GM18505 (cell line): ENCODE data around the gene HTR2C.
A peak's percentile ranks its signal among the peaks of the same experiment; 100 is the strongest.
"Not testable (repeated sequence)": the region's sequence is repeated elsewhere in the genome, so short reads cannot be mapped to it uniquely, and the experiment has no call there.

Source experiments
- ATAC-seq: cut with Tn5 transposase; IDR thresholded peaks from one replicate; pipeline ENCODE4 v1.9.1; 2021; ENCODE audit not compliant: unreplicated experiment
- POLR2A ChIP-seq: IDR thresholded peaks from 4 replicates; pipeline ENCODE4 v1.6.1; 2011; ENCODE audit warnings: borderline replicate concordance; ENCODE audit not compliant: insufficient read depth, insufficient read length; ENCODE audit errors: extremely low read depth

Gene HTR2C

DNA sequence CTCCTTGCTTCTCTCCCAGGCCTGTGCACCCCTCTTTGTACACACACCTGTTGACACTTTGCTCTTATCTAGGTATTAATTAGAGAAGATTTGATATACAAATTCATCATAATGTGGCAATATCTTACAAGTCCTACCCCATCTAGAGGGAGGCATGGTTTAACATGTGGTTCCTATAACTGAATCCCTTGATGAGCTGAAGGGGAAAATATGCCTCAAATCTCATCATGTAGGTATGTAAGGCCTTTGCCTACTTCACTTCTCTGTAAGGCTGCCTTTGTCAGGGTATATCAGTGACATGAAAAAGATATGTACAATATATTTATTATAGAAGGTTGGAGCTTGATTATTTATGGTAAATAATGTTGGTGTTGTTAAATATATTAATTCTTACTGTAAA is 31.9 kb downstream of the HTR2C start:
- no peak for TF ChIP-seq POLR2A
- no peak for ATAC-seq

DNA sequence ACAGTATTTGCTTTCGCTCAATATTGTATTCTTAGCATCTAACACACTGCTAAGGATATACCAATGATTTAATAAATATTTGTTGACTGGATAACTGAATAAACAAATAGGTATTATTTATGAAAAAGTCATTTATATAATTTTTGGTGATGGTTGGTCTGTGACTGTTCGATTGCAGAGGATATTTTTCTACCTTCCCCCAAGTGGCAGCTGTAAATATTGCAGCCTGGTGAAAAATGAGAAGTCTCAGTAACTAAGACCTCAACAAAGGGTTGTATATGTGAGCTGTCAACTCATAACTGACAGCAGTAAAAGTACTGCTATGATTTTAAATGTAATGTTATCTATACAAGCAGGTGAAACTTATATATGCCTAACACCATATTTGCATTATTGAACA is 36.0 kb downstream of the HTR2C start:
- TF ChIP-seq POLR2A, result no peak
- no peak for ATAC-seq

DNA sequence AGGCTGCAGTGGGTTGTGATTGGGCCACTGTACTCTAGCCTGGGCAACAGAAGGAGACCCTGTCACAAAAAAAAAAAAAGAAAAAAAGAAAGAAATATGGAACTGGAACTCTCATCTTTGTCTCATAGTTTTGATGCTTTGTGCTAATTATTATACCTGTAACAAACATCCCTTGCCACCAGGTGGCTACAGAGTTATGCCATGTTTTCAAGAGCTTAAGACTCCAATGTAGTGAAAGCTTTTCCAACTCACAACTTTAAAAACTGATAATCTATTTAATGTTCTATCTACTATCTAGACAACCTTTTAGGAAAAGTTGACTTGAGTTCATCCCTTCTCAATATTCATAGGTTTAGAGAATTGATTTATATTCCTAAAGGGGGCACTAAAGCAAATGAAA is 42.4 kb downstream of the HTR2C start:
- no peak for TF ChIP-seq POLR2A
- ATAC-seq, result peak; percentile 53

DNA sequence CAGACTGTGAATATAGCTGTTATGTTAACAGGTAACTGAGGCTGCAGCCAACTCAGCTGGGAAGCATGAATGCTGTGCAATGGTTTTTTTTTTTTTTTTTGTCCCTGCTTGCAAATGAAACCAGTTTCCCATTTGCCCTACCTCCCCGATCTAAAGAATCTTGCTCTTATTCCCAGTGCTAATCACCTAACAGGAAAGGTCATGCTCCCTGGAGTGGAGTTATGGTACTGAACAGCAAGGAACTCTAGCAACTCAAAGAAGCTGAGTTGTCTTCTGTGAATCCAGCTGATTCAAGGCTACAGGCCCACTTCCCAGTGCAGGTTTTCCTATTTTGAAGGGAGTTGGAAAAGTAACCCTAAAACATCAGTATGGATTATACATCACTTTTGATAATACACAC is 52.1 kb downstream of the HTR2C start:
- ATAC-seq, result no peak
- no peak for TF ChIP-seq POLR2A

DNA sequence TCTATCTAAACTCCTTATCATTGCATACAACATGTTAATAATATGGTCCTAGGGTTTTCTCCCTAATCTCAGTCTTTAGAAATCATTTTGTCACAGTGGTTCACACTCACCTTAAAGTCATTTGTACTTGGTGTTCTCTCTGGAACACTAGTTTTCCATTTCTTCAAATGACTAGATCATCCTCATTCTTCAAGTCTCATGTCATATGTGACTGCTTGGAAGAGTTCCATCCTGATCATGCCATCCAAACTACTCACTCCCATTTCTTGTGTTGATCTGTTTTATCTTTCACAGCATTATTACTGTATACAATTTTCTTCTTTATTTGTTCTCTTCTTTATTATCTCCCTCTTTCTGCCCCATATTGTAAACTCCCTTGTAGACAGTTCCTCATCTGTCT is 66.5 kb downstream of the HTR2C start:
- no peak for TF ChIP-seq POLR2A

DNA sequence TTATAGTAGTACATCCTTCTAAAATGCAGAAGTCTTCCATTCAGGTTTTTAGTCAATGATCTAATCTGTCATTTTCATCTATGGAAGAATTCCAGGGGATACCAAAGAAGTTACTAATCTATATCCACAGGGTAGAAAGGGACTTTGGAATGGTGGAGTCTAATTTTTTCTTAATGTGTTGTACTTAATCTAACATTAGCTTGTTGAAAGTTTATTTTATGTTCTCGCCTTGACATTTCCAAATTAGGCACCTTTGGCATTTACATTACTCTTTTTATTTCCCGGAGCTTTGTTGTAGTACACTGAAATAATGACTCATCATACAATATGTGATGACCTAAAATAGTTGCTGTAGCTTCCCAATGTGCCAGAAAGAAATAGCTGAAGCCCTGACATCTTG is 91.5 kb downstream of the HTR2C start:
- no peak for ATAC-seq
- no peak for TF ChIP-seq POLR2A

More for the DNA sequence above, 66.5 kb downstream of the HTR2C start:
- no peak for ATAC-seq

DNA sequence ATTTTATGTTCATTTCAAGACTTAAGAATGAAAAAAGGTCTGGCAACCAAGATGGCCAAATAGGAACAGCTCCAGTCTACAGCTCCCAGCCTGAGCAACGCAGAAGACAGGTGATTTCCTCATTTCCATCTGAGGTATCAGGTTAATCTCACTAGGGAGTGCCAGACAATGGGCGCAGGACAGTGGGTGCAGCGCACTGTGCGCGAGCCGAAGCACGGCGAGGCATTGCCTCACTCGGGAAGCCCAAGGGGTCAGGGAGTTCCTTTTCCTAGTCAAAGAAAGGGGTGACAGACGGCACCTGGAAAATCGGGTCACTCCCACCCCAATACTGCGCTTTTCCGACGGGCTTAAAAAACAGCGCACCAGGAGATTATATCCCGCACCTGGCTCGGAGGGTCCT is 116.6 kb downstream of the HTR2C start:
- ATAC-seq, result not testable (repeated sequence)

DNA sequence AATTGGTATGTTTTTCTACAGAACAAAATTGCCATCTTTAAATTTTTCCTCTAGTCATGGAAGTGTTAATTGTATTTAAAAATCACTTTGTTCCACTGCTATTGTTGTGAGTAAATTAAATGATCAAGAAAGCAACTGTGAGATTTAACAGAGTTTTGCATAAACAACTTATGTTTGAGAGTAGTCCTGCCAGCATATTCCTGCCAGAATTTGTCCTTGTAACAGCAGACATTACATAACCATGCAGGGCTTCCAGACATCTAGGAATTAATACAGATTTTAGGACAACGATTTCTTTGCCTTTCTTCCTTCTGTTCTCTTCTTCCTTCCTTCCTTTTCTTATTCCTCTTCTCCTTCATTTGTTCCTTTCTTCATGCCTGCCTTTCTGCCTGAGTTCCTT is 125.5 kb downstream of the HTR2C start:
- TF ChIP-seq POLR2A, result no peak
- ATAC-seq, result no peak

DNA sequence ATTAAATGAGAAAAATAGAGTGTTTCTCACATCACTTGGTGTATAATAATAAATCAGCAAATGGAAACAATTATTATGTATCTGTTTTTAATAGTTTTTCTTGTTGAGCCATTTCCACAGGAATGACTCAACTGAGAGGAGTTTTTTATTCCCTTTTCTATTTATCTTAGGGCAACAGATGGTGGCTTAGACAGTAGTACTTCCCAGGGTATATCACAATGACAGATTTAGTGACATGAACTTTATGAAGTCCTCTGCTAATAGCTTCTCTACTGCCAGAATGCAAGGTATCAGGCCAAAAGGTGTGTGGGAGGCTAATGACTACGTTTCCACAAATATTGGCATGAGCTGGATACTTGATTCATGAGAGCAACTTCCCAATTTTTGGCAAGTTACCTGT is 126.7 kb downstream of the HTR2C start:
- TF ChIP-seq POLR2A, result no peak
- no peak for ATAC-seq

DNA sequence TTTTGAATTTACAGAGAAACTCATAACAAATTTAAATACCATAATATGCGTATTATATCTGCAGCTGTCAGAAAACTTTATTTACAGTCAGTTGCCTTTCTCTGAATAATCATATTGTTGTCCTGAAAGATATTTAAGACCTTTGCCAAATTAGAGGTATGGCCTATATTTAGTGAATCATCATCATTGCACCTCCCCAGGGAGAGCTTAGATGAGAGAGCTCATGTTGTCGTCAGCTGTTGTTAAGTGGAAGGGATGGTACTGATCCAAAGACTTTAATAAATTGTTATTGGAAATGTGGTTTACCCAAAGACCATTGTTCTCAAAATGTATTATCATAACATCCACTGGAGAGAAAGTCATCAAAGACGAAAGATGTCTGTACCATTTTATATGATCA is 128.6 kb downstream of the HTR2C start:
- no peak for TF ChIP-seq POLR2A
- ATAC-seq, result no peak

DNA sequence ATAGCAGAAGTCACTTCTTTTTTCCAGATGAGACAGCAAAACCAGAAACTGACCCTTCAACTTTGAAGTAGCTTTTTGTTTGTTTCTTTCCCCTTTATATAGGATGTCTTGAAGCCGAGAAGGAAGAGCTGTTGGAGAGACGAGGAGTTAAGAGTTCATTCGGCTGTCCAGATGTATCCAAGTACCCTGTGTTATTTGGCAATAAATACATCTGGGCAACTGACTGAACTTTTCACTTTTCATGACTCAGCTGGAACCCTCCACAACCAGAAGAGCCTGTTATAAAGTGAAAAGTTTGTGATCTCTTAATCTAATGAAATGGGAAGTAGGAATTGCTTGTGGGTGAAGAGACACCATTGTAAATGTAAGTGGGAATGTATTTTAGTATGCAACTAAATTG is 131.2 kb downstream of the HTR2C start:
- ATAC-seq, result no peak
- TF ChIP-seq POLR2A, result no peak

DNA sequence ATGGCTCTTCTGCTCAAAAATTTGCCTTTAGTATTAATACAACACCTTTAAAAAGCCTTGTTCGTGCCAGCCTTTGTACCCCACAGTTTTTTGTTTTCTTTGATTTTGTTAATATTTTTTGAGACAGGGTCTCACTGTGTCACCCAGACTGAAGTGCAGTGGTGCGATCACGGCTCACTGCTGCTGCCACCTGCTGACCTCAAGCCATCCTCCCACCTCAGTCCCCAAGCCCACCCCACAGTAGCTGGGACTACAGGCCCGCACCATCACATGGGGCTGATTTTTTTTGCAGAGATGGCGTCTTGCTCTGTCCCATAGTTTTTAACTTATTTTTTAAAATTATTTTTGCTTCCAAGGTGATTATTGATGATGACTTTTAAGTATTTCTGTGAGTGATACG is 134.0 kb downstream of the HTR2C start:
- TF ChIP-seq POLR2A, result no peak
- ATAC-seq, result no peak

DNA sequence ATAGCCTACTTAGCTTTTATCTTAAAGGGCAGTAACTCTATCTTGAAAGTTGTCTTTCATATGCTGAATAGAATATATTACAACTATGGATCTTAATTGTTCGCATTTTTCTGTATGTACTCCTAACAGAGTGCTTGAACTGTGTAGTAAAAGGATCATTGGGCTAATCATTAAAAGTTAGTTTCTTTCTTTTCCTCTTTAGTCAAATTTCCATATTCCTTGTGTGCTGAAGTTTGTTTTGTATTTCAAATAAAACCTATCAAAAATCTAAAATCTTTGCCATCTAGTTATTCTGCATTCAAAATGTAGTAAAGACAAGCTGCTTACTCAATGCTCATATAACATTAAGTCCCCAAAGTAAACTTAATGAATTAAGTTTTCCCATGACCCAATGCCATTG is 182.7 kb downstream of the HTR2C start:
- TF ChIP-seq POLR2A, result no peak
- no peak for ATAC-seq

DNA sequence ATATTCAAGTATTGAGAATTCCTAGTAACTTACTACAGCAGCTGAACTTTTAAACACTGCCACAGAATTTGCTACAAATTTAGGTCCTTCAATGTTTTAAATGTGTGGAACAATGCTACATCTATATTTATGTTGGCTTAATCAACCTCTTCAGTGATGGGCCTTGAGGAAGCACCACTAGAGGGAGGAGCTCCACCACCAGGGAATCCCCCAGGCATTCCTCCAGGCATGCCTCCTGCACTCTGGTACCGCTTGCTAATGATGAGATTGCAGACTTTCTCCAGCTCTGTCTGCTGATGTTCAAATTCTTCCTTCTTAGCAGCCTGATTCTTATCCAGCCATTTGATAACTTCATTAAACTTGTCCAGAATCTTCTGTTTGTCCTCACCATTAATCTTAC is 190.8 kb downstream of the HTR2C start:
- no peak for TF ChIP-seq POLR2A
- ATAC-seq, result no peak

DNA sequence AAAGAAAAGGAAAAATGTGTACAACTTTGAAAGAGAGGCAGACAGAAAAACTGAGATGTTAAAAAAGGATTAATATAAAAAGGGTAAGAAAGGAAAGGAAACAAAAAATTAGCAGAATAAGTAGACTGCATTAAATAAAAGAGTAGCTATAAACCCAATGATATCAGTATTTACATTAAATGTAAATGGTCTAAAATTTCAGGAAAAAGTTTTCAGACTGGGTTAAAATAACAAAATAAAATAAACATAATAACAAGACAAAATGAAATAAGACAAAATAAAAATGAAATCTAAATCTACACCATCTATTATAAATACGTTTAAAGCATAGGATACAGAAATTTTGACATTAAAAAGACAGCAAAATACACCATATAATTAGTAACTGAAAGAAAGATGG is 199.0 kb downstream of the HTR2C start:
- no peak for TF ChIP-seq POLR2A
- ATAC-seq, result no peak

DNA sequence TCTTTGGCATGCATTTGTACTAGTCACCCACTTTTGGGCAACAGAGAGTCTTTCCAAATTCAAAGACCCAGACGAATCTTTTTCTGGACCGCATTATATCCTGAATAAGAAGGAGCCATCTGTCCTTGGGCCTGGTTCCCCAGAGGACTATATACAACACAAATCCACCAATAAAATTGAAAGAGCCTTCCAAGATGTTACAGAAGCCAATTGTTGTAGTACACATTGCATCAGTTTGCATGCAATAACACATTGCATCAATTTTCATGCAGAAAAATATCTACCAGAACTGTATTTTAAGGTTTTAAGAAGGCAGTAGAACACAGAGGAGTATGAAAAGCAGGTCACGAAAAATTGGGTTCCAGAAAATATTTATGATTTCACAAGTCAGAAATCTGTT is 203.2 kb downstream of the HTR2C start:
- no peak for TF ChIP-seq POLR2A
- no peak for ATAC-seq

DNA sequence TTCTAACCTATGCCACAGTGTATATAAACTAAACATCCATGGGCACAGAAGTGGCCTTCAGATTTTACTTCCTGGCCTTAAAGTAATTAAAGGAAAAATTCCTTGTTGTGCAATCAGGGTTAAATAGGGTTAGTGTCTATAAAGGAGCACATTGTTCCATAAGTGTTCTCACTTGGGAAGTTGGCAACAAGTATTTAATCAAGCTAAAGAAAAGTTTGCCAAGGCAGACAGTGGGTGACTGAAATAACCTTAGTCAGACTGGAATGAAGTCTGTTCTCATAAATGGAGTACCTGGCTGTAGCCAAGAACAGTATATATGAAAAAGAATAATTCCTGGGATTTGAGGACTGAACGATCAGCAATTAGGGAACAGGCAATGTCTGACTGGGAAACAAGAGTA is 213.6 kb downstream of the HTR2C start:
- TF ChIP-seq POLR2A, result no peak
- no peak for ATAC-seq

DNA sequence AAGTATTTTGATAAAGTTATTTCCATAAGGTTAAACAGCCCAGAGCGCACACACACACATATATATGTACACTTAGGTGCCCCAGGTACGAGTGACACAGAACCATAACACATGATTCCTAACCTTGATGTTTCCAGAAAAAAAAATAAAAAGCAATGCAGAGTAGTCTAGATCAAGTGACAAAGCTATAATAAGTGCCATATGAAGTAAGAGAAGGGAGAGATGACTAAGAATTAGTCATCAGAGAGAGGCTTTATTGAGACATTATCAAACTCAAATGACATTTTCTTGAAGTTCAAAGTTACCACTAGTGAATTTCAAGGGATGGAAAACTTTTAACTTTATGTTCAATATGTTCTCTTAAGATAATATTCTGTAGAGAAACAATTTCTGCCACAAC is 215.0 kb downstream of the HTR2C start:
- no peak for ATAC-seq
- TF ChIP-seq POLR2A, result no peak
